Measurements from ENCODE around the gene ASTN1.

The ASTN1 gene

GRCh38 chr1:176863613-176864012 is 300.9 kb downstream of the ASTN1 start:
- TF ChIP-seq SPI1 (IDR thresholded peaks at IDR 0.05; ENCODE audit: borderline replicate concordance, low read depth) (no peak), GABPA (IDR thresholded peaks at IDR 0.05; ENCODE audit: low read depth) (no peak), REST (IDR thresholded peaks at IDR 0.05; ENCODE audit: insufficient replicate concordance, low read depth) (no peak), POLR2AphosphoS5 (IDR thresholded peaks at IDR 0.05; ENCODE audit: low read depth) (no peak), CTCF (IDR thresholded peaks at IDR 0.05; ENCODE audit: insufficient read depth, low read length) (no peak)
- Histone ChIP-seq H3K27ac (replicated peaks) (no peak overlapping the region), H3K27me3 (ENCODE audit: insufficient read depth, poor library complexity, severe bottlenecking) (no peaks in the 10 kb centered on the region), H3K4me3 (replicated peaks; ENCODE audit: insufficient read depth, low read length) (no peak overlapping the region)
- DNase-seq (ENCODE audit: low read depth in 1 of 2, low spot score in 1 of 2): no peak

GRCh38 chr1:176858433-176858916 is 306.0 kb downstream of the ASTN1 start:
- no peak for DNase-seq (ENCODE audit: low read depth in 1 of 2, low spot score in 1 of 2)
- Histone ChIP-seq H3K27me3 (ENCODE audit: insufficient read depth, poor library complexity, severe bottlenecking) (peaks cover 3% of the 10 kb centered on the region), H3K27ac (replicated peaks) (no peak overlapping the region), H3K4me3 (replicated peaks; ENCODE audit: insufficient read depth, low read length) (no peak overlapping the region)
- no peak for TF ChIP-seq POLR2AphosphoS5 (IDR thresholded peaks at IDR 0.05; ENCODE audit: low read depth)

- DNase-seq (ENCODE audit: low read depth in 1 of 2, low spot score in 1 of 2): no peak
- TF ChIP-seq SPI1 (IDR thresholded peaks at IDR 0.05; ENCODE audit: borderline replicate concordance, low read depth): no peak
- TF ChIP-seq POLR2AphosphoS5 (IDR thresholded peaks at IDR 0.05; ENCODE audit: low read depth): no peak
- TF ChIP-seq REST (IDR thresholded peaks at IDR 0.05; ENCODE audit: insufficient replicate concordance, low read depth): no peak
- TF ChIP-seq GABPA (IDR thresholded peaks at IDR 0.05; ENCODE audit: low read depth): no peak
- no peak for TF ChIP-seq CTCF (IDR thresholded peaks at IDR 0.05; ENCODE audit: insufficient read depth, low read length)
- peaks cover 3% of the 10 kb centered on the region for H3K27me3 ChIP-seq (ENCODE audit: insufficient read depth, poor library complexity, severe bottlenecking)
Measured at GRCh38 chr1:176857632-176858031, 306.9 kb downstream of the ASTN1 start.

GRCh38 chr1:176854758-176855745 is 309.5 kb downstream of the ASTN1 start:
- Histone ChIP-seq H3K4me3 (replicated peaks; ENCODE audit: insufficient read depth, low read length) (no peak overlapping the region), H3K27ac (replicated peaks) (no peak overlapping the region), H3K27me3 (ENCODE audit: insufficient read depth, poor library complexity, severe bottlenecking) (peaks cover 3% of the 10 kb centered on the region)
- DNase-seq (ENCODE audit: low read depth in 1 of 2, low spot score in 1 of 2): no peak
- no peak for TF ChIP-seq POLR2AphosphoS5 (IDR thresholded peaks at IDR 0.05; ENCODE audit: low read depth)
- TF ChIP-seq CTCF (IDR thresholded peaks at IDR 0.05; ENCODE audit: insufficient read depth, low read length): no peak
- TF ChIP-seq GABPA (IDR thresholded peaks at IDR 0.05; ENCODE audit: low read depth): no peak
- no peak for TF ChIP-seq REST (IDR thresholded peaks at IDR 0.05; ENCODE audit: insufficient replicate concordance, low read depth)
- no peak for TF ChIP-seq SPI1 (IDR thresholded peaks at IDR 0.05; ENCODE audit: borderline replicate concordance, low read depth)

More at GRCh38 chr1:176857632-176858031, 306.9 kb downstream of the ASTN1 start:
- Histone ChIP-seq H3K27ac (replicated peaks) (no peak overlapping the region), H3K4me3 (replicated peaks; ENCODE audit: insufficient read depth, low read length) (no peak overlapping the region)

All from HL-60 (cell line).